Measurements from ENCODE around the gene IL6ST.
"Not testable (repeated sequence)": the region's sequence is repeated elsewhere in the genome, so short reads cannot be mapped to it uniquely, and the experiment has no call there.

Gene IL6ST

GRCh38 chr5:55994495-55994997, at the start of gene IL6ST:
Gene IL6ST, minus strand, starts transcription at chr5:55994963. Its CDS starts 18,685 bp downstream, at chr5:55976278.
- no peak for DNase-seq

- no peak for DNase-seq
Observed at GRCh38 chr5:56039985-56040384, 45.2 kb upstream of the IL6ST start.

- not testable (repeated sequence) for DNase-seq
Observed at GRCh38 chr5:56038206-56038605, 43.4 kb upstream of the IL6ST start.

- no peak for DNase-seq
Observed at GRCh38 chr5:56037531-56038010, 42.8 kb upstream of the IL6ST start.

- not testable (repeated sequence) for DNase-seq
Observed at GRCh38 chr5:56035394-56035793, 40.6 kb upstream of the IL6ST start.

GRCh38 chr5:56029871-56030630, 35.3 kb upstream of the IL6ST start:
- DNase-seq: not testable (repeated sequence)

GRCh38 chr5:56029457-56029856, 34.7 kb upstream of the IL6ST start:
- no peak for DNase-seq

- DNase-seq: no peak
Observed at GRCh38 chr5:56028708-56029107, 33.9 kb upstream of the IL6ST start.

- DNase-seq: no peak
Observed at GRCh38 chr5:56026863-56027300, 32.1 kb upstream of the IL6ST start.

- DNase-seq: no peak
Observed at GRCh38 chr5:56025151-56025885, 30.6 kb upstream of the IL6ST start.

GRCh38 chr5:56024810-56025150, 30.0 kb upstream of the IL6ST start:
- no peak for DNase-seq

- DNase-seq: no peak
Observed at GRCh38 chr5:56023296-56023695, 28.5 kb upstream of the IL6ST start.

GRCh38 chr5:56019306-56020272, 24.8 kb upstream of the IL6ST start:
- DNase-seq: no peak

GRCh38 chr5:56018832-56019231, 24.1 kb upstream of the IL6ST start:
- DNase-seq: no peak

- DNase-seq: not testable (repeated sequence)
Observed at GRCh38 chr5:56014701-56015100, 19.9 kb upstream of the IL6ST start.

GRCh38 chr5:56013939-56014338, 19.2 kb upstream of the IL6ST start:
- not testable (repeated sequence) for DNase-seq

GRCh38 chr5:56012281-56012963, 17.7 kb upstream of the IL6ST start:
- DNase-seq: no peak

- no peak for DNase-seq
Observed at GRCh38 chr5:56011835-56012234, 17.1 kb upstream of the IL6ST start.

GRCh38 chr5:56010431-56010830, 15.7 kb upstream of the IL6ST start:
- no peak for DNase-seq

- DNase-seq: no peak
Observed at GRCh38 chr5:56006600-56006999, 11.8 kb upstream of the IL6ST start.

GRCh38 chr5:56006094-56006493, 11.3 kb upstream of the IL6ST start:
- no peak for DNase-seq

GRCh38 chr5:56004874-56005273, 10.1 kb upstream of the IL6ST start:
- no peak for DNase-seq

Measured in NCI-H526 treated with DMSO at 0.1 percent for 48 hours (cell line).